Left lobe of liver (tissue), 2 donors: ENCODE measurements around the gene SETBP1. TPM values are rescaled to one million over a fixed set of nuclear protein-coding genes. Genes with fewer than 3 reads are reported as not detected.

Source experiments
- ATAC-seq: fragments of 200-7000 bp; cut with Tn5 transposase; one replicate; pipeline ENCODE4 v1.9.1; 2020; ENCODE audit warnings: mild to moderate bottlenecking, moderate library complexity
- DNase-seq: peaks from one replicate; pipeline ENCODE4 v3.0.0-alpha.2; 2020; ENCODE audit warnings: low spot score
- total RNA-seq: library from RNA; stranded (reverse); gene quantifications from one replicate; pipeline ENCODE4 v1.2.1, GENCODE V29; 2021
- donor health status: DM: no; HTN: no; CAD: no; lungs with moderate emphysema.
- donor health status: DM: no; HTN: yes; CAD: no.

SETBP1 gene
- total RNA-seq, 1 donor from 2014 or later = 17.3 TPM

DNA sequence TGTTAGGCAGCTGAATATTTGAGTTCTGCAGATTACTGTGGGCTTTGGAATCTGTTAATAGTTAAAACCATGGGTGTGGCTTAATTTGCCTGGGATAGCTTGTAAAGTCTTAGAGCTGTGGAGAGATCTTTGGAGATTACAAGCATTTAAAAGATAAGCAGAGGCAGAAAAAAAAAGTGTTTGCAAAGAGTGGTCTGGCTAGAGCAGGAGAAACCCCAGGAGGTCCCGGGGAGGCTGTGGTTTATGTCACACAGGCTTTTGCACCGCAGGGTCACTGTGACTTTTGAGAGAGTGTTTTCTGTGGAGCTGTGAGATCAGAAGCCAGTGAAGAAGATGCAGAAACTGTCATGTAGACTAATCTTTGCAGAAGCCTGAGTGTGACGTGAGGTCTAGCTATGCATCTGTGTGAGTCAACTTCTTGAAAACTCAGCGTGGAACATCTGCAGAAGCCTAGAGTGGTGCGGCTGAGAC, 49.0 kb downstream of the SETBP1 start:
- no peak for ATAC-seq
- DNase-seq = no peak

GRCh38 chr18:44730803-44731529, 50.3 kb downstream of the SETBP1 start:
- no peak for ATAC-seq
- no peak for DNase-seq

DNA sequence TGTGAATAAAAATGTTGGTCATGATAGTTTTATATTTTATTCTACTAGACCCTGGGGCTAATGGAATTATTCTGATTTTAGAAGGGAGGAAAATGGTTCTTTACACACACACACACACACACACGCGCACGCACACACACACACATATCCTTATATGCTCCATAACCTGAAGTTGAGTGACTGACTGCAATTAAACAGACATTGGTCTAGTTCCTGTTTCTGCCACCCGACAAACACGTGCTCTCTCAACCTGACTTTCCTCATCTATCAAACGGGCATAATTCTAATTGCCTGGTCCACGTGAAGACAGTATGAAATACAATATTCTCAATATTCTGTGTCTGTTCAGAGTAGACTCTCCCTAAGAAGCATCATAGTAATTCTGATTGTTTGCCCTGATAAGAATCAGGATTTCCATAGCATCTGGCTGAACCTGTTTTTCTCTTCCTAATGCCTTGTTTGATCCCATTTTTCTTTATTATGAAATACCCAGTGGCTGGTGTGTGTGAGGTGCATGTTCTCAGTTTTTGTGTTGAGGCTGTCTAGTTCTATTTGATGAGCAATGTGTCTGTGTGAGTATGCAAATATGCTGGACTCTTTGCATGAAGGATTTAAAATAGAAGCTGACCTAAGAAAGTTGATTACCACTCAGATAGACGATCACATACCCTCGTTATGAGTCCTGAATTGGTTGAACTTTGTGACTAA, 51.0 kb downstream of the SETBP1 start:
- DNase-seq = no peak

GRCh38 chr18:44732238-44732563, 51.5 kb downstream of the SETBP1 start:
- ATAC-seq = no peak
- no peak for DNase-seq

More for the DNA sequence above, 51.0 kb downstream of the SETBP1 start:
- ATAC-seq = no peak

DNA sequence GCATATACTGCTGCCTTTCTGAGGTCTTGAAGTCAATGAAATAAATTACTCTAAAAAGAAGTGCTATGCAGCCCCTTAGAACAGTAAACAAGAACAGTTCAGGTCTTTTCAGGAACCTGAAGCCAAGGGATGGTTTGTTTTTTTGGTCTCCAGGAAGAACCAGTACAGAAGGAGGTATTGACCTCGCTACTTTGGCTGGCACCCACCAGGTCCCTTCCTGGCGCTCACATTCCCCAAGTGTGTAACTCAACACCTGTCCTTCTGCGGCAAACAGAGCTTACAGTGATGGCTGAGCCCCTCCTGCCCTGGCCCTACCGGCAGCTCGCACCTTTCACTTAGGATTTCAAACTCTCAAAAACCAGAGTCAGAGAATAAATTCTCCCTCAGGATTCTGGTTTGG, 51.9 kb downstream of the SETBP1 start:
- DNase-seq (no peak), ATAC-seq (peak; percentile 18)

DNA sequence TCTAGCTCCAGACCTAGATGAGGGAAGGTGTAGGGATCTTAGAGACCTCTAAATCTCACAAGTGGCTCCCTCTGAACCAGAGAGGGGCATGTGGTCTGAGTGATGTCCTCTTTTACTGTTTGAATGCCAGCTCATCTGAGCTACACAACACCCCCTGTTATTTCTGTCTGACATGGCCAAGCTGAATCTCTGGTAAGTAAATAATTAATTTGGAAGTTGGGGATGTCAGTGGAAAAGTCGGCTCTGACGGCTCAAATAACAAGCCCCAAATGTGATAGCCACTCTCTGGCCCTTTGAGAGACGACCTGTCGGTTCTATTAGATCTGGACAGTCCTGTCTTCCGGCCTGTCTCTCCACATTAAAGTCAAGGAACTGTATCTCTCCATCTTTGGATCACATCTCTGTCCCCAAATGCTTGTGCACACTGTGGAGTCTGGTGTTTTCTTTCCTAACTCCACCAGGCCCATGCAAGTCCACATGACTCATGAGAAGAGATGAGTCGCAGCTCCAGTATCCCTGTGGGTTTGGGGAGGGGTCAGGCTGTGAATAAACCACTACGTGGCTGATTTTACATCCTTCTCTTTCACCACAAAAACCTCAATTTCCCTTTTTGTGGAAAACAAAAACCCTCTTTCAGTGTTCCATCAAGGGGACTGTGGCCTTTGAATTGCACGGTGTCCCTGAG, 52.5 kb downstream of the SETBP1 start:
- no peak for DNase-seq
- ATAC-seq = peak; percentile 29

- DNase-seq (no peak), ATAC-seq (no peak)
Observed at GRCh38 chr18:44733754-44734465, 53.2 kb downstream of the SETBP1 start.

DNA sequence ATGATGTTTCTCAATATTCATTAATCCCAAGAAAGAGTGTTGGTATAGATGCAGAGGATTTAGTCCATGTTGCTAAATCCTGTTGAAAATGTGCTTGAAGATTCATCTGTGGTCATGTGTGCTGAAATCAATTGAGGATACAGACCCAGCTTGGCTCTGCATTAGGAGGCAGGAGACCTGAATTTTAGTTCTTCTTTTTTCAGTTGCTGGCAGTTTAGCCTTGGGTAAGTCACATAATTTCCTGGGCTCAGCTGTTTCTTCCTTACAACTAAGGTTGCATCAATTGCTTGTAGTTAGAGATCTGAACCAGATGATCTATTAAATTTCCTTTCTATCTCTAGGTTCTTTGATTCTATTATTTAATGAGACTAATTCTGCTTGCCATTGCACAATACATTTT, 54.4 kb downstream of the SETBP1 start:
- no peak for ATAC-seq
- no peak for DNase-seq

DNA sequence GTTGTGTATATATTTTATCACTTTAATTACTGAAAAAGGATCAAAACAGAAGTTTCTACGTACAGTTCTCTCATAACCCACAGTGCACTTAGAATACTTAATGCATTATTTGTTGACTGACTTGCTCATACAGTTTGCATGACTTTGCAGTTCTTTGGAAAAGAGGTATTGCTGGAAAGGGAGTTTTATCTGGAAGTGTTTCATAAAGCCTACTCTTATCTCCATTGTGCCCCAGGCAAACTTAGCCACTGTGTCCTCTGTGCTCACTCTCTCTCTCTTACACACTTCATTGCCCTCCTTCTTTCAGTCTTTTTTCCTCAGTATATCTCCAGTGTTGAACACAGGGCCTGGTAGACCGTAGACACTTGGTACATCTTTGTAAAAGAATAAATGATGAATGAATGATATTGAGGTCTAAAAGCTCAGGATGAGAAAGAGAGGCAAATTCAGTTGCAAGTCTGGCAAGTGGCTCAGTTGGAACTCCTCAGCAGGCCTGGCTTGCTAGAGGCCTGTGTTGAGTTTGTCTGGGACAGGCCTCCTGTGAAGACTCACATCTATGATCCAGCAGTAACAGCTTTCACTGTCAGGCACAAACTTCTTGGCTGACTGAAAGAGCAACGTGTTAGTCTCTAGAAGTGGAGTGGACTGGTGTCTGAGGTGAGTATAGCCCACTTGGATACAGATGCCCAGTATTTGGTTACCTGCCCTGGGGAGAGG, 56.1 kb downstream of the SETBP1 start:
- DNase-seq (no peak), ATAC-seq (peak; percentile 9)

DNA sequence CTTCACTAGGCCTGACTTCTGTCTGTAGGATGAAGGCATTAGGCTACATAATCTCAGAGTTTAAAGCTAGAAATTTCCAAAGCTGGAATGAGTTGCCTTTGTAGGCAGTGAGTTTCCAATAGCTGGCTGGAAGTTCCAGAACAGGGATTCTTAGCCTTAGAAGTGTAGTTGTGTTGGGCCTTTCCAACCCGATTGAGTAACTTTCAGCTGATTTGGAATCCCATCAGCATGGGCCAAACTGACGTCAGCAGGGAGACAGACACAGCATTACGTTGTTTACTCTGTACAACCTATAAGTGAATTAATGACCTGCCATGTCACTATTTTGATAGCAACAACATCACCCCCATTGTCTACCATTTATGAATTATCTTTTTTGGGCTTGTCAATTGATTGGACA, 56.9 kb downstream of the SETBP1 start:
- ATAC-seq (peak; percentile 13), DNase-seq (no peak)

DNA sequence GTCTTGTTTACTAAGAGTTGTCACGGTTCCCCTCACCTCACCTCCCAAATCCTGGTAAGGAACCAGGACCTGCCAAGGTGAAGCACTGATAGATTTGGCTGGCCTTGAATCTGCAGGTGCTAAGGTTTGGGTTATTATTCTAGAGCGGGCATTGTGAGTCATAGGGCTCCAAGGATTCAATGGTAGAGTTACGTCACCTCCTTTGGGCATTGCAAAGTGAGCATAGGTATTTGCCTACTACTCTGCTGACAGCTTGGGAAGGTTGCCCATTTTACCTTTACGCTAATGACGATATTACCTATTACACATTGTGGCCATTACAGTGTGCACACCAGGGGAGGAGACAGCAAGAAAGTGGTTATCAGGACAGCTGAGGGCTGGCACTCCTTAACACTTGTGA, 59.3 kb downstream of the SETBP1 start:
- ATAC-seq = no peak
- no peak for DNase-seq

DNA sequence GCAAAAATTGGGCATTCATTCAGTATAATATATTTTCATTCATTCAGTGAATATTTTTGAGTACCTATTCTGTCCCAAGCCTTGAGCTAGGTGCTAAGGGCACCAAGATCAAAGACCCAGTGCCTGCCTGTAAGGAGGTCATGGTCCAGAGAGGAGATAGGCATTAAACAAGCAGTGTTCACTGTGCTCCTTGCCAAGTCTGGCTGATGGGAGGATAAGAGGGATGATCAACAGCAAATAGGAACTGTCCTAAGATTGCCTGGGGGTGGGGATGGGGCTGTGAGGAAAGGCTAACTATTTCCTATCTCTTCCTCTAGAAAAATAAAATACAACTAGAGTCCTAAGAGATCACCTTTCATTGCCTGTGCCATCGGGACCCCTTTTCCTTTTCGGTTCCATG, 60.4 kb downstream of the SETBP1 start:
- DNase-seq (no peak), ATAC-seq (peak; percentile 52)

DNA sequence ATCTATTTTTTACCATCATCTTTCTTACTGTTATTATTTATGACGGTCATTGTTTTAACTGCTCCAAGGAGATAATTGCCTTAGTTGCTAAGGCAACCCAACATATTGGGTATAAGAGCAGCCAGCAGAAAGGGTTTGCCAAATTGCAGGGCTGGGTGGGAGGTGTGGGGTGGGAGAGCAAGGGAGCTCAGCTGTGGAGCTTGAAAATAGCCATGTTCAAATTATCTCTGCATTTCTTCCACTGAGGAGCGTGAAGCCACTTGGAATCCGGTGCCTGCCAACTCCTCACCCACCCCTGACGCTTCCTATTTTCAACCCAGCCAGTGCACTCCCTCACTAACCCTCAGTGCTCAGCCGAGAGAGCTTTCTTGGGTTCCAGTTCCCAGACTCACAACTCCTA, 60.8 kb downstream of the SETBP1 start:
- no peak for DNase-seq
- ATAC-seq = no peak

DNA sequence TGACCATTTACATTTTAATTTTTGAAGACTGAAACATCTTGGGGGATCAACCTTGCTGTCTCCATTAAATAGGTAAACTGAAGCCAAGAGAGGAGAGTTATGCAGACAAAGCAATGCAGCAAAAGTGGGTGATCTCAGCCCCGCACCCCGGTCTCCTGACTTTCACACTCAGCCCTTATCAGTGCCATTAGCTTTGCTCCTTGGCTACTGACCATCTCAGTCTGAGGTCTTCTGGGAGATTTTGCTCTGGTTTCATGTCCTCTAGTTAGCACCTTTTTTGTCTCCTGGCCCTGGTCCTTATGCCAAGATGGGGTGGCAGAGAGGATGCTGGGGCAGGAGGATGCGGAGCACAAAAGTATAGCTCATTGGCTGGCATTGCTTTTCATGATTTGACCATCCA, 61.4 kb downstream of the SETBP1 start:
- DNase-seq (no peak), ATAC-seq (no peak)

DNA sequence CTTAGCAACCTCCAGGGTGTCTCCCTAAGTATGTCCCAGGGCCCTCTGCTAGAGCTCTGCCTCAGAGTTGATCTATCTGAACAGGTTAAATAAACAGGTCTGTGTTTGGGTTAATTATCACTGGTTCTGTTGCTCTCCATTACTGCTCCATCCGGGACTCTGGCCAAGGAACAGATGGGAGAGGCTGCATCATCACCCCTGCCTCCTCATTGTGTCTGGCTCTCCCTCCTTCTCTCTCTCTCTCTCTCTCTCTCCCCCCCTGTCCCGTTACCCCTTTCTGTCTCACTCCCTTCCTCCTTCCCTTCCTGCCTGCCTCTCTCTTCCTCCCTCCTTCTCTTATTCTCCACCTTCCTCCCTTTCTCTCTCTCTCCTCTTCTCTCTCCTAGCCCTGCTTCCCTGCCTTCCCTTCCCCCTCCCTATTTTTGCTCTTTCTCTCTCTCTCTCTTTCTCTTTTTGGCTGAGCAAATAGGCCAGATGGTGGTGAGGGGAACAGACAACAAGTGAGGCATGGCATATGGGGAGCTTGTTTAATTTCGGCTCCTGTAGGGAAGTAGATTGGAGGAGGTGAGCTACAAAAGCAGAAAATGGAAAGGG, 62.1 kb downstream of the SETBP1 start:
- peak; percentile 80 for ATAC-seq
- DNase-seq = no peak

DNA sequence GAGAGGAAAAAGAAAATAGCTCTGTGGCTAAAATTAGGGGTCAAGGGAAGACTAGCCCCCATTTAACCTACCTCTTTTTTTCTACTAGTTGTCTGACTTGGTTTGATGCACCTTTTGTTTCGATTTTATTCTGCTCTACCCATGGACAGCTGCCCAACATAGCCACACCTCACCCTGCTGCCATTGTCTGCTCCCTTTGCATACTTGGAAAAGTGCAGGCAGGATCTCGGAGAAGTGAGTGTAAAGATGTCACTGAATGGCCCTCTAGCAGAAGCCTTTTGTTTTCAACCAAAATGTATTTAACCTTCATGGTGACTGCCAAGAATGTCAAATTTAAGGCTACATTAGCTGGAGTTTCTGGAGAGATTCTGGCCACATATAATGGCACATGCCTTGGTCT, 62.9 kb downstream of the SETBP1 start:
- DNase-seq (no peak), ATAC-seq (no peak)

DNA sequence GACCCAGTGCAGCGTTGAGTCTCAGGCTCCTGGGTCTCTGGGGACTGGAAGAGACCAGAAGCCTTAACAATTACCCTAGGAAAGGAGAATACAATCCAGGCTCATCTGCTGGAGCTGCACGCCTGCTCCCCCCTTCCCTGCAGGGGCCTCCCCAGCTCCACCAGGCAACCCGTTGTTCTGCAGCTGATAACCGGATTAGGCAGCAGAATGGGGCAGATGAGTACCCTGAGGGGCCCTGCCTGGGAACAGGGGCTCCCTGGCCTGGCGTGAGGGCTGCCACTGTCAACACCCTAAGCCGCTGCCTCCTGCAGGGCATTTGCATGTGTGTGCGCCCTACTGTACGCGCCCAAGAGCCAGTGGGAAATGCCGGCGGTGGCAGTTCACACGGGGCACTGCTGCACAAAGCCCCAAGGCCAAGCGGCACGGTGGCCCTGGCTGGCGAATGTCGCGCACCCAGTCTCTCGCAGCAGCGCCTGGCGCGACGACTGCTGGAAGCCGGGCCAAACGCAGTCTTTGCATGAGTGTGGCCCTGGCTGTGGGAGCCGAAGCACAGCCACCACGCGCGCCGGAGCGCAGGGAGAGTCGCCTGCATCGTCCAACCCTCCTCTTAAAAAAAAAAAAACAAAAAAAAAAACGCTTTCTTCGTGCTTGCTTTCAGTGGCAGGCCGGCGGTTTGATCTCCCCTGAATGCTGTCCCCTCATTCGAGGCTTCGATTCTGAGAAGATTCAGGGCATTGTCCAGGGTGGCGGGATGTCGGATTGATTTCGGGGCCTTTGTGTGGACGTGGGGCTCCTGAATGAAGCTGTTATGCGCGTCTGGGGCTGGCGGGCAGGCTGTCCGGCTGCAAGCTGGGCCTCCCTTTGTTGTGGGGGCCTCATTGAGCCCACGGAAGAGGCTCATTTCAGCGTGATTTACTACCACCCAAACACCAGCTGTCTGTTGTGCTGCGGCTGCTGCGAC, 63.8 kb downstream of the SETBP1 start:
- DNase-seq (no peak), ATAC-seq (no peak)

DNA sequence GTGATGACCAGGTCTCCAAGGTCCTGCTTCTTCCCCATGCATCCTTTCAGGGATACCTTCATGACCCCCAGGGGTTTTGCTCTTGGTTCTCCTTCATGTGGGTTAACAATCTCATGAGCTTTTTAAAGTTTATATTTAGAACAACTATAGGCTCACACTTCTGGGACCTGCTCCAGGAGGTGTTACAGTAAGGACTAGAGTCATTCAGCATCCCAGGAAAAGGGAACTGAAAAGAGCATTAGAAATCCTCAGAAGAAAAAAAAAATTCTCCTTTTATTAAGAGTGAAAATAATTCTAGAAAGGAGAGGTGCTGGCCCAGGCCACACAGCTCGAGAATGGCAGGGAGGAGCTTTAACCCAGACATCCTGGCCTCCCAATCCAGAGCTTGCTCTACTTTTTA, 66.5 kb downstream of the SETBP1 start:
- DNase-seq (no peak), ATAC-seq (no peak)

DNA sequence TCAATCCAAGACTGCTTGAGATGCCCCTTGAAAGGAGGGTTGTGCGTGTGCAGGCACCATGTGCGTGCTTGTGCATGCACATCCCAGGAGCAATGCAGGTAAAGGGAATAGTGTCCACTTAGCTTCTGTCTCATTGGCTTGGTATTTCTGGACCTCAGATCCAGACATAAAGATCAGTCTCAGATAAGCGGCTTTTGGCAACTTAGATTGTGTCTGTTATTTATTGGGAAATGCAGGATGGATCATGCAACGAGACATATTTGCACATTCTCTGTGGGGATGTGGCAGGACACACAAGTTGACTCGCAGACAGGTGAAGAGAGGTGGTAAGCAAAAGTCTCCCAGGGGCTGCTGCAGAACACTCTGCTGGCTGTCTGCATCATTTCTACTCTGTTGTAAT, 67.9 kb downstream of the SETBP1 start:
- no peak for ATAC-seq

More for the DNA sequence above, 67.9 kb downstream of the SETBP1 start:
- DNase-seq = no peak
